ENCODE measurements around the gene KRT1.

Gene KRT1

DNA sequence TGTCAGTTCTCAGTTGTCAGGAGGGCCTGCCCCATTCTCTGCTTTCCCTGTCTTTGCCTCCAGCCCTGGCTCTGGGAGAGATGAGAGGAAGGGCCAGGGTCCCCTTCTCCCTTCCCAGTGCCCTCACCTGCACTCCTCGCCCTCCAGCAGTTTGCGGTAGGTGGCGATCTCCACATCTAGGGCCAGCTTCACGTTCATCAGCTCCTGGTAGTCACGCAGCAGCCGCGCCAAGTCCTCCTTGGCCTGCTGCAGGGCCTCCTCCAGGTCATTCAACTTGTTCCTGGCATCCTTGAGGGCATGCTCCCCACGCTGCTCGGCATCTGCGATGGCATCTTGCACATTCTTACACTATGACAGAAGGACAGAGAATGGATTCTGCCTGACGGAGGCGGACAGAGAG is 33.6 kb downstream of the KRT1 start:
- H3K4me1 ChIP-seq (ENCODE audit: insufficient read depth, insufficient read length): no peaks in the 10 kb centered on the region
- no peak for DNase-seq (ENCODE audit: low read depth, low spot score)
- no peak for TF ChIP-seq YY1 (IDR thresholded peaks at IDR 0.05; ENCODE audit: insufficient read depth, insufficient read length)
- TF ChIP-seq SUZ12 (IDR thresholded peaks at IDR 0.05; ENCODE audit: extremely low read depth, insufficient read depth, insufficient read length): no peak
- TF ChIP-seq ZNF274 (IDR thresholded peaks at IDR 0.05; ENCODE audit: low read depth, low read length): no peak
- no peak overlapping the region for H3K4me3 ChIP-seq (ENCODE audit: insufficient read length, low read depth)
- H3K27me3 ChIP-seq (ENCODE audit: insufficient read depth, insufficient read length): peaks cover 6% of the 10 kb centered on the region
- no peak overlapping the region for H3K9ac ChIP-seq (ENCODE audit: insufficient read length, low read depth)
- no peaks in the 10 kb centered on the region for H3K36me3 ChIP-seq (ENCODE audit: insufficient read depth, insufficient read length, low read length)
- H3K9me3 ChIP-seq (ENCODE audit: insufficient read depth, low read length): peaks cover 1% of the 10 kb centered on the region; the same call in 1 of the 2 replicates

DNA sequence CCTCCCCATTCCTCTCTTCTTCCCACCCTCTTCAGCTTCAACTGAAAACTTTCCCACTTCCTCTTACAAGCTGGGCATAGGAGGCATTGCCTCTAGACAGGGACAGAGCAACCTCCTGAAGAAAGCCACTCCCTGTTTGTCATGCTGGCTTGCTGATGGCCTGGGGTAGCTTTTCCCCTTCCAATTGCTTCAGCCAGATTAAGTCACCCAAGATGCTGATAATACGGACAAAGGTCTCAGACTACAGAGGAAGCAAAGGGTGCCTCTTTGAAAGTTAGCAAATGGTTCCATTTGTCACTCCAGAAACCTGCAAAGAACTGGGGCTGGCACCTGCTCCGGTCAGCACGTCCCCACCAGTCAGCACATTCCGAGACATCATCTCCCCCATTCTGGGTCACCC is 34.2 kb downstream of the KRT1 start:
- Histone ChIP-seq H3K27me3 (ENCODE audit: insufficient read depth, insufficient read length) (peaks cover 6% of the 10 kb centered on the region), H3K36me3 (ENCODE audit: insufficient read depth, insufficient read length, low read length) (no peaks in the 10 kb centered on the region), H3K4me1 (ENCODE audit: insufficient read depth, insufficient read length) (no peaks in the 10 kb centered on the region), H3K9ac (ENCODE audit: insufficient read length, low read depth) (no peak overlapping the region), H3K9me3 (ENCODE audit: insufficient read depth, low read length) (no peaks in the 10 kb centered on the region), H3K4me3 (ENCODE audit: insufficient read length, low read depth) (no peak overlapping the region)
- no peak for TF ChIP-seq YY1 (IDR thresholded peaks at IDR 0.05; ENCODE audit: insufficient read depth, insufficient read length)
- DNase-seq (ENCODE audit: low read depth, low spot score): no peak

DNA sequence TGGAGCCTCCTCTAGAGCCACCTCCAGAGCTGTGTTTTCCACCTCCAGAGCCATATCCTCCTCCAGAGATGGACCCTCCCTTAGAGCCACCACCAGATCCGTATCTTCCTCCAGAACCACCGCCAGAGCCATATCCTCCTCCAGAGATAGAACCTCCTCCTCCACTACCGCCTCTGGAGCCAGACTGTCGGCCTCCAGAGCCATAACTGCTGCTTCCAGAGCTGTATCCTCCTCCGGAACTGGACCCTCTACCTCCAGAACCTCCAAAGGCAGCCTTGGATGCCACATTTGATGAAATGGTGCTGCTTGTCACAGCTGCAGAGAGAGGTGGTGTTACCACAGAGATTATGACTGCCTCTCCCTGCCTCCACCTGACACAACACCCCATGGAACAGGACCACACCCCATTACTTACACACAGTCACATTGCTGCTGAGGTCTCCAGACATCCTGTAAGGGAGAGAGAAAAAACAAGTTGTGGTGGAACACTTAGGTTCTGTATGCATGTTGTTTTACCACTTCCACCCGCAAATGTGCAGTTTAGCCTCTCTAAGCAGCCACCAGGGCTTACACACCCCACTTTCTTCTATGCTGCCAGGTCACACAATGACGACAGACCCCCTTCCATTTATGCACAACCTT is 35.0 kb downstream of the KRT1 start:
- TF ChIP-seq ZNF274 (IDR thresholded peaks at IDR 0.05; ENCODE audit: low read depth, low read length) (no peak), SUZ12 (IDR thresholded peaks at IDR 0.05; ENCODE audit: extremely low read depth, insufficient read depth, insufficient read length) (no peak)
- H3K9me3 ChIP-seq (ENCODE audit: insufficient read depth, low read length): no peaks in the 10 kb centered on the region
- H3K9ac ChIP-seq (ENCODE audit: insufficient read length, low read depth): no peak overlapping the region
- DNase-seq (ENCODE audit: low read depth, low spot score): no peak
- H3K36me3 ChIP-seq (ENCODE audit: insufficient read depth, insufficient read length, low read length): no peaks in the 10 kb centered on the region
- H3K4me1 ChIP-seq (ENCODE audit: insufficient read depth, insufficient read length): no peaks in the 10 kb centered on the region
- H3K4me3 ChIP-seq (ENCODE audit: insufficient read length, low read depth): no peak overlapping the region
- H3K27me3 ChIP-seq (ENCODE audit: insufficient read depth, insufficient read length): peaks cover 6% of the 10 kb centered on the region

DNA sequence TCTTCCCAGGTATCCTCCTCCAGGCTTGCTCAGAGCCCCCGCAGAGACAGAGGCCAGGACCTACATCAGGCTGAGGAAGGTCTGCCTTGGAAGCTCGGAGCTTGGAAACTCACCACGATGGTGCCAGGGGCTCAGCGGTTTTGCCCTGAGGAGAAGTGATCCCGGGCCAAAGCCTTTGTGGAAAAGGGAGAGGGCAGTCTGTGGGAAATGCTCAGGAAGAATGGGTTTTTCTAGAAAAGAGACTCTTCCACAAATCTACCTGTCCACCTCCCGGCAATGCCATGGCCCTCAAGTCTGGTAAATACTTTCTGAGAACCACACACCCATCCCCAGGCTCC is 36.2 kb downstream of the KRT1 start:
- Histone ChIP-seq H3K4me3 (ENCODE audit: insufficient read length, low read depth) (no peak overlapping the region), H3K9me3 (ENCODE audit: insufficient read depth, low read length) (no peaks in the 10 kb centered on the region), H3K9ac (ENCODE audit: insufficient read length, low read depth) (no peak overlapping the region), H3K4me1 (ENCODE audit: insufficient read depth, insufficient read length) (no peaks in the 10 kb centered on the region), H3K27me3 (ENCODE audit: insufficient read depth, insufficient read length) (peaks cover 6% of the 10 kb centered on the region), H3K36me3 (ENCODE audit: insufficient read depth, insufficient read length, low read length) (no peaks in the 10 kb centered on the region)
- DNase-seq (ENCODE audit: low read depth, low spot score): no peak
- TF ChIP-seq ZNF274 (IDR thresholded peaks at IDR 0.05; ENCODE audit: low read depth, low read length) (no peak), SUZ12 (IDR thresholded peaks at IDR 0.05; ENCODE audit: extremely low read depth, insufficient read depth, insufficient read length) (no peak), YY1 (IDR thresholded peaks at IDR 0.05; ENCODE audit: insufficient read depth, insufficient read length) (no peak)

DNA sequence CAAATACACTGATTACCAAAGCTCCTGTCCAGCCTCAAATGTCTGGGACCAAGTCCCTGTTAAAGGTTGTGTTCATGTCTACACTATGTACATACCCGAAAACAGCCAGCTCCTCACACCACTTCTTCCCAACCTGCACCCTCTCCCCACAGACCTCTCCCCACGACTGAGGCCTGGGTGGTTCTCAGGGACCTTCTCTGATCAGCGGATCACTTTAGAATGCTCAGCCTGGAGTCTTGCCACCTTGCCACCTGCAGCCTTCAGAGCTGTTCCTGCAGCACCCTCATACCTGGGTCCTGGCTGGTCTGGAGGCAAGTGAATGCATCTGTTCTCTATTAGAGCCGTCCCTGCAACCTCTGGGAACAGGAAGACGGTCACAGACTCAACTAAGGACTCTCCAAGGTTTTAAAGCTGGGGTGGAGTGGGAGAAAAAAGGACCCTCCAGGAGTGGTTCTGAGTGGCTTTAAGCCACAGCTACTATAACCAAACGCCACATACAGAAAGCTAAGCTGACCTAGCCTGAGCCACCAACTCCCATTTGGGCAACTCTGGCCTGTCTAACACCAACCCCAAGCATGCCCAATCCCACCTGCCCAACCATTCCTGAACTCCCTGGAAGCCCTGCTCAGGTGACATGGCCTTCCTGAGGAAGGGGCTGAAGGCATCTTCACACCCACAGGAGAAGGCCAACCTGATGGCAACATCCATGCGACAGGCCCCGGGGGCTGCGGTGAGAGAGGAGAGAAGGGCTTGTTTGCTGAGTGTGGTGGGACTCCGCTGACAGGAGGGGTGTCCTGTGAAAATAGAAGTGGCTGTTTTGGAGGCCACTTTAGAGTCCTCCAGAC is 36.8 kb downstream of the KRT1 start:
- no peak overlapping the region for H3K4me3 ChIP-seq (ENCODE audit: insufficient read length, low read depth)
- H3K4me1 ChIP-seq (ENCODE audit: insufficient read depth, insufficient read length): no peaks in the 10 kb centered on the region
- TF ChIP-seq SUZ12 (IDR thresholded peaks at IDR 0.05; ENCODE audit: extremely low read depth, insufficient read depth, insufficient read length) (no peak), ZNF274 (IDR thresholded peaks at IDR 0.05; ENCODE audit: low read depth, low read length) (no peak), YY1 (IDR thresholded peaks at IDR 0.05; ENCODE audit: insufficient read depth, insufficient read length) (no peak)
- H3K36me3 ChIP-seq (ENCODE audit: insufficient read depth, insufficient read length, low read length): no peaks in the 10 kb centered on the region
- no peak overlapping the region for H3K9ac ChIP-seq (ENCODE audit: insufficient read length, low read depth)
- H3K9me3 ChIP-seq (ENCODE audit: insufficient read depth, low read length): no peaks in the 10 kb centered on the region
- DNase-seq (ENCODE audit: low read depth, low spot score): no peak
- peaks cover 6% of the 10 kb centered on the region for H3K27me3 ChIP-seq (ENCODE audit: insufficient read depth, insufficient read length)

DNA sequence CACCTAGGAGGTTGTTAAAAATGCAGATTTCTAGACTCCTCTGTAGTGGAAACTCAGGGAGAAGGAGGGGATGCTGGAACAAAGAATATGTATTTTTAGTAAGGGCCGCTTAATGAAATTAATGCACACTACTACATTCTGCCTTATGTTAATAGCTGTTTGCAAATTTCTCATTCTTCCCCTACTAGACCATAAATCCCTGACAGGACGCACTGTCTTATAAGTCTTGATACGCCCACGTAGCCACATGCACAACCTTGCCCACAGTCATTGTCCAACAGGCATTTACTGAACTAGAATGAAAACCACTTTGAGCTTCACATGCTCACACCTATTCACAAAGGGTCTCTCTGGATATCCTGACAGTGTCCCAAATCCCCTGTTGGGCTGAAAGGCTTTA is 38.7 kb downstream of the KRT1 start:
- TF ChIP-seq YY1 (IDR thresholded peaks at IDR 0.05; ENCODE audit: insufficient read depth, insufficient read length) (no peak), ZNF274 (IDR thresholded peaks at IDR 0.05; ENCODE audit: low read depth, low read length) (no peak), SUZ12 (IDR thresholded peaks at IDR 0.05; ENCODE audit: extremely low read depth, insufficient read depth, insufficient read length) (no peak)
- H3K27me3 ChIP-seq (ENCODE audit: insufficient read depth, insufficient read length): peaks cover 6% of the 10 kb centered on the region

DNA sequence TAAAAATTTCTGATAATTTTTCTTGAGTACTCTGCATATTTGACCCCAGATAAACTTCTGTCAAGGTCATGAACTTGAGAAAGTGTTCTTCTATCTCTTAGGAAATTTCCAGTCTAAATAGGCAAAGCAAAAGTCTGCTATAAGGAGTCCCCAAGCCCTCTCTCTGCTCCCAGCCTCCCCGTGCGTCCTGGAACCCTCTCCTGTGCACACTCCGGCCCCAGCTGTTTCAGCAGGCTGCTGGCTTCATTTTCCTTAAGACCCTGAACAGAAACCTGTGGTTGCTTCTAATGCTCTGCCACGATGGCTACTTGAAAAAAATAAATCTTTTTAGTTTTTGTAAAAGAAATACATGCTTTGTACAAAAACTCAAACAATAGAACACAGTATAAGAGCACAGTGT is 42.9 kb downstream of the KRT1 start:
- no peak for DNase-seq (ENCODE audit: low read depth, low spot score)
- Histone ChIP-seq H3K4me3 (ENCODE audit: insufficient read length, low read depth) (no peak overlapping the region), H3K36me3 (ENCODE audit: insufficient read depth, insufficient read length, low read length) (no peaks in the 10 kb centered on the region), H3K27me3 (ENCODE audit: insufficient read depth, insufficient read length) (no peaks in the 10 kb centered on the region), H3K4me1 (ENCODE audit: insufficient read depth, insufficient read length) (no peaks in the 10 kb centered on the region), H3K9me3 (ENCODE audit: insufficient read depth, low read length) (no peaks in the 10 kb centered on the region), H3K9ac (ENCODE audit: insufficient read length, low read depth) (no peak overlapping the region)
- TF ChIP-seq YY1 (IDR thresholded peaks at IDR 0.05; ENCODE audit: insufficient read depth, insufficient read length) (no peak), SUZ12 (IDR thresholded peaks at IDR 0.05; ENCODE audit: extremely low read depth, insufficient read depth, insufficient read length) (no peak), ZNF274 (IDR thresholded peaks at IDR 0.05; ENCODE audit: low read depth, low read length) (no peak)

More for the DNA sequence above, 38.7 kb downstream of the KRT1 start:
- Histone ChIP-seq H3K9me3 (ENCODE audit: insufficient read depth, low read length) (no peaks in the 10 kb centered on the region), H3K4me1 (ENCODE audit: insufficient read depth, insufficient read length) (no peaks in the 10 kb centered on the region), H3K9ac (ENCODE audit: insufficient read length, low read depth) (no peak overlapping the region), H3K4me3 (ENCODE audit: insufficient read length, low read depth) (no peak overlapping the region), H3K36me3 (ENCODE audit: insufficient read depth, insufficient read length, low read length) (no peaks in the 10 kb centered on the region)
- no peak for DNase-seq (ENCODE audit: low read depth, low spot score)
